ENCODE data around the gene TCAIM.

- TF ChIP-seq, protein P1, sequence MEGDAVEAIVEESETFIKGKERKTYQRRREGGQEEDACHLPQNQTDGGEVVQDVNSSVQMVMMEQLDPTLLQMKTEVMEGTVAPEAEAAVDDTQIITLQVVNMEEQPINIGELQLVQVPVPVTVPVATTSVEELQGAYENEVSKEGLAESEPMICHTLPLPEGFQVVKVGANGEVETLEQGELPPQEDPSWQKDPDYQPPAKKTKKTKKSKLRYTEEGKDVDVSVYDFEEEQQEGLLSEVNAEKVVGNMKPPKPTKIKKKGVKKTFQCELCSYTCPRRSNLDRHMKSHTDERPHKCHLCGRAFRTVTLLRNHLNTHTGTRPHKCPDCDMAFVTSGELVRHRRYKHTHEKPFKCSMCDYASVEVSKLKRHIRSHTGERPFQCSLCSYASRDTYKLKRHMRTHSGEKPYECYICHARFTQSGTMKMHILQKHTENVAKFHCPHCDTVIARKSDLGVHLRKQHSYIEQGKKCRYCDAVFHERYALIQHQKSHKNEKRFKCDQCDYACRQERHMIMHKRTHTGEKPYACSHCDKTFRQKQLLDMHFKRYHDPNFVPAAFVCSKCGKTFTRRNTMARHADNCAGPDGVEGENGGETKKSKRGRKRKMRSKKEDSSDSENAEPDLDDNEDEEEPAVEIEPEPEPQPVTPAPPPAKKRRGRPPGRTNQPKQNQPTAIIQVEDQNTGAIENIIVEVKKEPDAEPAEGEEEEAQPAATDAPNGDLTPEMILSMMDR (IDR thresholded peaks at IDR 0.05; ENCODE audit: low read depth, low read length), result no peak
- TF ChIP-seq POLR2A (IDR thresholded peaks at IDR 0.05; ENCODE audit: extremely low read depth, insufficient read length), result no peak
These were observed 99.2 kb downstream of the TCAIM start for GRCh38 chr3:44437800-44438199.
